ENCODE measurements around the gene GMNC.

GMNC gene

GRCh38 chr3:190848870-190849269 is 13.6 kb downstream of the GMNC start:
- no peak for DNase-seq

GRCh38 chr3:190847436-190847835 is 15.1 kb downstream of the GMNC start:
- no peak for DNase-seq

- no peak for DNase-seq
Measured at GRCh38 chr3:190840146-190840545, 22.3 kb downstream of the GMNC start.

GRCh38 chr3:190831225-190831624 is 31.3 kb downstream of the GMNC start:
- DNase-seq = no peak

- no peak for DNase-seq
Measured at GRCh38 chr3:190830031-190830430, 32.5 kb downstream of the GMNC start.

GRCh38 chr3:190826018-190826417 is 36.5 kb downstream of the GMNC start:
- no peak for DNase-seq

GRCh38 chr3:190825386-190826016 is 37.0 kb downstream of the GMNC start:
- no peak for DNase-seq

- no peak for DNase-seq
Measured at GRCh38 chr3:190811775-190812480, 50.6 kb downstream of the GMNC start.

GRCh38 chr3:190810957-190811356 is 51.5 kb downstream of the GMNC start:
- DNase-seq = no peak

- DNase-seq = no peak
Measured at GRCh38 chr3:190809351-190809750, 53.1 kb downstream of the GMNC start.

- no peak for DNase-seq
Measured at GRCh38 chr3:190807719-190808375, 54.6 kb downstream of the GMNC start.
